ENCODE measurements around the gene MACROD2. TPM values are rescaled to one million over a fixed set of nuclear protein-coding genes. Genes with fewer than 3 reads are reported as not detected.

Gene MACROD2
- total and polyA plus RNA-seq, 8 donors, result 0.78 to 31.3 (median 10.9) TPM; not detected in 1

- Histone ChIP-seq H3K9me3 (no peaks in the 10 kb centered on the region), H3K27me3 (no peaks in the 10 kb centered on the region), H3K36me3 (no peaks in the 10 kb centered on the region), H3K27ac (no peak overlapping the region), H3K4me1 (no peaks in the 10 kb centered on the region), H3K4me3 (no peak overlapping the region)
- no peak for DNase-seq
- 85 to 96% (median 89%) methylated on average over 2 of the region's 2 CpGs for WGBS, 5 donors
- TF ChIP-seq CTCF (IDR thresholded peaks at IDR 0.05) (no peak), EP300 (IDR thresholded peaks at IDR 0.05) (no peak), POLR2AphosphoS5 (IDR thresholded peaks at IDR 0.05) (no peak), POLR2A (IDR thresholded peaks at IDR 0.05) (no peak)
- intact Hi-C loops (cut with DNase I; ENCODE audit: low total_unique reads), result no loop called here
Measured at GRCh38 chr20:15836634-15837033, 1841.3 kb downstream of the MACROD2 start.

DNA sequence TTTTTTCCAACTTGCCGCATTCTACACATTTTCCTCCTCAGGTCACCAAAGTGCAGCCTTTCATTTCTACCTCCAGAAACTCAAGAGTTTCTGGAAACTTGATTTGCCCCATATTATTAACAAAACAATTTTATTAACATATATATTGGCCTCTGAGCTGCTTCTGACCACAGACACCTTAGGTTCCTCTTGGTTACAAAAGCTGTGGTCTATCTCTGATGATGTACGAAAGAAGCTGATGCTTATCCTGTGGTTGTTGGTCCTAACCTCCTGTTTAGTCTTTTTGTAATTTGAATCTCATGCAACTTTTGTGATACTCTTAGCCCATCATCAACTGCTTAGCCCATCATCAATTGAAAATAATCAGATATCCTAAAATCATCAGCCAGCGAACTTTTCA lies 1842.2 kb downstream of the MACROD2 start:
- 82 to 93% (median 87%) methylated on average over 3 of the region's 3 CpGs for WGBS, 5 donors
- intact Hi-C loops (cut with DNase I; ENCODE audit: low total_unique reads), result no loop called here

GRCh38 chr20:15838466-15838865 lies 1843.2 kb downstream of the MACROD2 start:
- TF ChIP-seq POLR2AphosphoS5 (IDR thresholded peaks at IDR 0.05), result no peak
- TF ChIP-seq CTCF (IDR thresholded peaks at IDR 0.05), result no peak
- no peak for TF ChIP-seq POLR2A (IDR thresholded peaks at IDR 0.05)
- no peak for TF ChIP-seq EP300 (IDR thresholded peaks at IDR 0.05)
- Histone ChIP-seq H3K27ac (no peak overlapping the region), H3K4me1 (no peaks in the 10 kb centered on the region), H3K9me3 (no peaks in the 10 kb centered on the region), H3K27me3 (no peaks in the 10 kb centered on the region), H3K4me3 (no peak overlapping the region), H3K36me3 (no peaks in the 10 kb centered on the region)
- WGBS, 5 donors, result 76 to 86% (median 85%) methylated on average over 2 of the region's 2 CpGs
- intact Hi-C loops (cut with DNase I; ENCODE audit: low total_unique reads), result no loop called here
- no peak for DNase-seq

More for the DNA sequence above, 1842.2 kb downstream of the MACROD2 start:
- DNase-seq, result no peak
- Histone ChIP-seq H3K36me3 (no peaks in the 10 kb centered on the region), H3K27ac (no peak overlapping the region), H3K27me3 (no peaks in the 10 kb centered on the region), H3K9me3 (no peaks in the 10 kb centered on the region), H3K4me3 (no peak overlapping the region), H3K4me1 (no peaks in the 10 kb centered on the region)
- TF ChIP-seq CTCF (IDR thresholded peaks at IDR 0.05) (no peak), POLR2A (IDR thresholded peaks at IDR 0.05) (no peak)

GRCh38 chr20:15840636-15841301 lies 1845.5 kb downstream of the MACROD2 start:
- H3K36me3 ChIP-seq, result no peaks in the 10 kb centered on the region
- H3K4me1 ChIP-seq, result no peaks in the 10 kb centered on the region
- no peak overlapping the region for H3K27ac ChIP-seq
- H3K4me3 ChIP-seq, result no peak overlapping the region
- no peaks in the 10 kb centered on the region for H3K9me3 ChIP-seq
- H3K27me3 ChIP-seq, result no peaks in the 10 kb centered on the region
- TF ChIP-seq POLR2AphosphoS5 (IDR thresholded peaks at IDR 0.05) (no peak), POLR2A (IDR thresholded peaks at IDR 0.05) (no peak), CTCF (IDR thresholded peaks at IDR 0.05) (no peak), EP300 (IDR thresholded peaks at IDR 0.05) (no peak)
- intact Hi-C loops (cut with DNase I; ENCODE audit: low total_unique reads), result no loop called here
- DNase-seq, result no peak
- 46 to 72% (median 49%) methylated on average over 4 of the region's 4 CpGs for WGBS, 5 donors
